ENCODE data around the gene KLK12.

KLK12 gene, protein sequence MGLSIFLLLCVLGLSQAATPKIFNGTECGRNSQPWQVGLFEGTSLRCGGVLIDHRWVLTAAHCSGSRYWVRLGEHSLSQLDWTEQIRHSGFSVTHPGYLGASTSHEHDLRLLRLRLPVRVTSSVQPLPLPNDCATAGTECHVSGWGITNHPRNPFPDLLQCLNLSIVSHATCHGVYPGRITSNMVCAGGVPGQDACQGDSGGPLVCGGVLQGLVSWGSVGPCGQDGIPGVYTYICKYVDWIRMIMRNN
- total RNA-seq = 0 reads per million in 4 donors

DNA sequence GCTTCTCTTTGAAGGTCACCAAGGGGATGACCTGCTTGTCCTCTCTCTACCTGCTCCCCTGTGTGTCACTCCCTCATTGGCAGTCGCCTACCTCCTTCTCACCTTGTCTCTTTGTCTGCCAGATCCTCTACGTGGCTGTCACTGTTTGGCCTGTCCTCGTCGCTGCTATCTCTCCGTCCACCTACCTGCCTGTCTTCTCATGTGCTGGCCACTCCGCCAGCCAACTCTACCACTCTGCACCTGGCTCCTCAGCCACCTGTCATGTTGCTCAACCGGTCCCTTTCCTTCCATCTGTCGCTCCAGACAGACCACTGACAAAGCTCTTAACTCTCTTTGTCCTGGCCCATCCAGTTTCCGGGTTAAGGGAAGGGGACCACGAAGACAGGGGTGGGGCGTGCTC lies at the start of gene KLK12:
Gene KLK12 (minus strand): TSS at position 299 of the 400 bp plus-strand sequence. CDS start 381 bp downstream, outside the sequence.
- no peak for DNase-seq

DNA sequence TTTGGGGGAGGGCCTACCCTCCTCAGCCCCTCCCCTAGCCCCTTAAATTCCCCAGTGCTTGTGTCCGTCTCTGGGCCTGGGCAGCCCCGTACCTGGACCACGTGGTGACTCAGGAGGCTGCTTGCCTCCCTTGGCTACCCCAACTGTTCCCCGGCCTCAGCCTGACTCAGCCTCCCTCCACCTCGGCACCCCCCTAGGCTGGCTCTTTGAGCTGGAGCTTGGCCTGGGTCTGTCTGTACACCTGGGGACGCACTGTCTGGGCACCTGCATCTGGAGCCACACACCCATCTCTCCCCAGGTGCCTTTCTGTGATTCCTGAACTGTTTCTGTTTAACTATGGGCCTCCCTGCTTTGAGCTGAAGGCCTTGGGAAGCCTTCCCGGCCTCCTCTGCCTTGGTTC lies 49.7 kb upstream of the KLK12 start:
- DNase-seq = no peak

DNA sequence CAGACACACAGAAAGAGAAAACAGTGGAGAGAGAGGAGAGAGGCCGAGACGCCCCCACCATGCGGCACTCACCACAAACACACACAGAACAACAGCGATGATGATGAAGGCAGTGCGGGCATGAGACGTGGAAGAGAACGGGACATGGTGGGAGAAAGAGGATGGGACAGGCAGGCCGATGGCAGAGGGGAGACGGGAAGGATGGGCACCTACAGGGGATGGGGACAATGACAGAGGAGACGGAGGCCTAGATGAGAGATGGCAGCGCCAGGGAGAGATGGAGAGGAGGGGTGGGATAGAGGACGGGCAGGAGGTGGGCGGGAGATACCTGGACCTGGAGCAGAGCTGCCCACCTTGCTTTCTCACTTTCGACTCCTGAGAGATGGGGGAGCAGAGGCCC lies 49.0 kb upstream of the KLK12 start:
- DNase-seq = no peak

DNA sequence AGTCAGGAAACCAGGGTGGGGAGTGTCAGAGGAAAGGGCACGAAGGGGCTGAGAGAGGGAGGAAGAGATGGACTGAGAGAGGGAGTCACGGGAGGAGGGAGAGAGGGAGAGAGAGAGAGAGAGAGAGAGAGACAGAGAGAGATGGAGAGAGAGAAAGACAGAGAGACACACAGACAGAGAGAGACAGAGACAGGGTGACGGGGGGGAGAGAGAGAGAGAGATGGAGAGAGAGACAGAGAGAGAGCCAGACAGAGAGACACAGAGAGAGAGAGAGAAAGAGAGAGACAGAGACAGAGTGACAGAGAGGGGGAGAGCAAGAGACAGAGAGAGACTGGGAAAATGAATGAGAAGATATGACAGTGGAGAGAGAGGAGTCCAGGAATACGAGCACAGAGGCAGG lies 48.4 kb upstream of the KLK12 start:
- no peak for DNase-seq

DNA sequence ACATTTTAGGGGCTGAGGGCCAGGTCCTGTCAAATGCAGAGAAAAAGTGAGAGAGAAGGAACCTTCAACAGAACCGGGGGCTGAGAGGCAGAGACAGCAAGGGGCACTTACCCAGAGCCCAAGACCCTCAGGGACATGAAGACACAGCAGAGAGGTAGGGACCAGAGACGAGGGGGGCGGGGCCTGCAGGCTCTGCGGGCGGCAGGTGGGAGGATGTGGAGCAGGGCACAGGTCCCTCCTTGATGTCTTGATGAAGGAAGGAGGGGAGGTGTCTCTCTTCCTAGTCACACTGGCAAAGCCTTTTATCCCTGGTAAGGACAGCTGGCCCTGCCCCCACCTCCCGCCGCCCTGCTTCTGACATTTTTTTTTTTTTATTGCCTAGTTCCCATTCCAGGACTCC lies 47.8 kb upstream of the KLK12 start, which contains the start of gene KLK14:
Gene KLK14 (minus strand): TSS at position 277 of the 400 bp plus-strand sequence. CDS start 273 bp downstream, at position 4.
- DNase-seq = no peak

DNA sequence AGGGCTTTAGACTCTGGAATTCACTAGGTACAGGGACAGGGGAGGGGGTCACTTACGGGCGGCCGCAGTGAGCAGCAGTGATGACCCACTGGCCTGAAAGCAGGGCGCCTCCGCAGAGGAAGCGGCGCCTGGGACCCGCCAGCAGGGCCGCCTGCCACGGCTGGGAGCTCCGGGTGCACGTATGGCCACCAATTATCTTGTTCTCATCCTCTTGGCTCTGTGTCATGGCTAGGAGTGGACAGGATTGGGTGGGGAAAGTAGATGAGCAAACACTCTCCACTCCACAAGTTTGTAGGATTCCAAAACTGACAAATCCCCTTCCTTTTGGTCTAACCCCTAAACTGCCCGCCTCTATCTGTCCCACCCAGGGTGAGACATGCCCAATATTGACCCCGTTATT lies 46.7 kb upstream of the KLK12 start:
- DNase-seq = no peak

DNA sequence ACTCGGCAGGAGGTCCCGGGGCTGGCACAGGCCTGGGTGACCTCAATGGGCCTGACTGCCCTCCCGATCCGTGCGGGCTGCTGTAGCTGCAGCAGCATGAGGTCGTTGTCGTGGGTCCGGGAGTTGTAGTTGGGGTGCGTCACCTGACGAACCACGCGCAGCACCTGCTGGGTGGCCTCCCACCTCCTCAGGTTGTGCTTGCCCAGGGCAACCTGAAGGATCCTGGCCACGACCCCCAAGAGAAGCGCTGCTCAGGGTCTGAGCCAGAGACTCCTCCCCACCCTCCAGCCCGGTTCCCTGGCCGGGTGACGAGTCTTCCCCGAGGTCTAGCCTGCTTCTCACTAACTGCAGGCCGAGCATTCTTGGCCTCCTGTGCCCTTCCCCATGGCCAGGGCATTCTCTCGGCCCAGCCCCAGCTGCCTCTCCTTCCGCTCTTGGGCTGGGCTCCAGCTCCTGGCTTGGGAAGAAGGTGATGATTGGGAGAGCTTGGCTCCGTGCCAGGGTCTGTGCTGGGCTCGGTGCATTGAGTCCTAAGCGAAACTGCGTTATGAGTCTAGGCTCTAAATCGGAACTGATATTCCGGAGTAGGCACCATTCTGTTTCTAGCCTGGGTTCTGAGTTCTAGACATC lies 44.8 kb upstream of the KLK12 start:
- no peak for DNase-seq

DNA sequence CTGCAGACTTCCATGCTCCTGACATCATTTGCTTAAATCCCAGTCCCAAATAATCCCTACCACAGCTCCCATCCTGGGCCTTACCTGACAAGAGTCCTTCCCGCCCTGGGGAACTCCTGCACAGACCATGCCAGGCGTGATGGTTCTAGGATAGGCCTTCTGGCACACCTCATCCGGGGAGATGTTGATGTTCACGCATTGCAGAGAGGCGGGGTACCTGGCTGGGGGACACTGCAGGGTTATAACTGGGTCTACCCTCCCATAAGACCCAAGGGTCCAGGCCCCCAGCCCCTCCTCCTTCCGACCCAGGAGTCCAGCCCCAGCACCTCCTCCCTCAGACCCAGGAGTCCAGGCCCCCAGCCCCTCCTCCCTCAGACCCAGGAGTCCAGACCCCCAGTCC lies 43.9 kb upstream of the KLK12 start:
- DNase-seq = no peak

DNA sequence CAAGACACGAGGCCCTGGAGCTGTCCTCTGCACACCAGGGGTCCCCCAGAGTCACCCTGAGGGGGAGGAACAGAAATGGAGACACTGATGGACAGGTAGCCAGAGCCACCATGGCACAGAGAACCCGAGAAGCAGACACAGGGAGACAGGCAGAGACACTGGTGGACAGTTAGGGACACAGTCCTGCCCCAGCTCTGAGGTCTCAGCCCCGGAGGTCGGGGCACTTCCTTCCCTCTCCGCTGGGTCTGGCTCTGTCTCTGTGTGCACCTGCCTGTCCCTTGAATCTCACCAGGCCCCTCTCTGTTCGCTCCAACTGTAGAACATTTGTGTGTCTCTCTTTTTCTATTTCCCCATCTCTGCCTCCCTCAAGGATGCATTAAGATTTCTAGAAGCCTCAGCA lies 43.3 kb upstream of the KLK12 start:
- DNase-seq = no peak

DNA sequence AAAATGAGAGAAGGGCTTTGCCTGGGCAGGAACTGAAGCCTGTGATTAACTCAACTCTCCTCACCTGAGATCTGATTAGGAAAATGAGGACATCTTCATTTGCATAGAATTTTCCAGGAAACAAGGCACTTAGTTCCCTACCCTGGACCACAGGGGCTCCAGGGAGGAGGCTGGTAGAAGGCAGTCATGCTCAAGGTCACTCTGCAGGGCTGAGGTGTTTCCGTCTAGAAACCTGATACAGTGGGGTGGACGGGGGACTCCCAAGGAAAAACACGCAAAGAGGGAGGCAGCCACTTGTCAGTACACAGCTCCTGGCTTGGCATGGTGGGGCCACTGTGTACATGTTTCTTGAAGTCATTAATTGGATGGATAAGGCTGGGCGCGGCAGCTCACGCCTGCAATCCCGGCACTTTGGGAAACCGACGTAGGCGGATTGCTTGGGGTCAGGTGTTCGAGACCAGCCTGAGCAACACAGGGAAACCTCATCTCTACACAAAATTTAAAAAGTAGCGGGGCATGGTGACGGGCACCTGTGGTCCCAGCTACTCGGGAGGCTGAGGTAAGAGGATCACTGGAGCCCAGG lies 41.9 kb upstream of the KLK12 start:
- DNase-seq = no peak

DNA sequence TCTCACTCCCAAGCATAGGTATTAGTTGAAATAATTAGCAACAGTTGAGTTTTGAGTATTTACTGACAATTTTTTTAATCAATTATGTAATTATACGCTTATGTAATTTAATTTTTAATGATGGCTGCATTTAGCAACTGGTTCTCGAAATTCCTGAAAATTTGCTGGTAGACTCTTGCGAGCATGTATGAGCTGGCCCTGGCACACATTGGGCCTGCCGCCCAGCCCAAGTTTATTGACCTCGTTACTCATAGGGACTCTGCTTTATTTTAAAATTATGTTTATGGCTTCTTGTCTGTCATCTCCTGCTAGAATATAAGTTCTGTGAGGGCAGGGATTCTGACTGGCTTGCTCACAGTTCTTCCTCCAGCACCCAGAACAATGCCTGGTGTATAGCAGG lies 41.2 kb upstream of the KLK12 start:
- no peak for DNase-seq

DNA sequence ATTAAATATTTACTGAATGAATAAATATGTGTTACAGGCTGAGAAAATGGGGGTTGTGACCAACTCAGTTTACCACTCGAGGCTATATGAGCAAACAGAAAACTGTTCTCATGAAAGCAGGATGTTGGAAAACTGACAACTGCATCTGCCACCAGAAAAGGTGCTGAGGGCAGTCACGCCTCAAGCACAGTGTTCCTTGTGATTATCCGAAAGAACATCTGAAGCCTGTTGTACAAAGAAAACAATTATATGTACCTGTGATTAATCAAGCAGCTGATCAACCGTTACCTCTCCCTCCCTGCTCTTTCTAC lies 36.2 kb upstream of the KLK12 start:
- no peak for DNase-seq

DNA sequence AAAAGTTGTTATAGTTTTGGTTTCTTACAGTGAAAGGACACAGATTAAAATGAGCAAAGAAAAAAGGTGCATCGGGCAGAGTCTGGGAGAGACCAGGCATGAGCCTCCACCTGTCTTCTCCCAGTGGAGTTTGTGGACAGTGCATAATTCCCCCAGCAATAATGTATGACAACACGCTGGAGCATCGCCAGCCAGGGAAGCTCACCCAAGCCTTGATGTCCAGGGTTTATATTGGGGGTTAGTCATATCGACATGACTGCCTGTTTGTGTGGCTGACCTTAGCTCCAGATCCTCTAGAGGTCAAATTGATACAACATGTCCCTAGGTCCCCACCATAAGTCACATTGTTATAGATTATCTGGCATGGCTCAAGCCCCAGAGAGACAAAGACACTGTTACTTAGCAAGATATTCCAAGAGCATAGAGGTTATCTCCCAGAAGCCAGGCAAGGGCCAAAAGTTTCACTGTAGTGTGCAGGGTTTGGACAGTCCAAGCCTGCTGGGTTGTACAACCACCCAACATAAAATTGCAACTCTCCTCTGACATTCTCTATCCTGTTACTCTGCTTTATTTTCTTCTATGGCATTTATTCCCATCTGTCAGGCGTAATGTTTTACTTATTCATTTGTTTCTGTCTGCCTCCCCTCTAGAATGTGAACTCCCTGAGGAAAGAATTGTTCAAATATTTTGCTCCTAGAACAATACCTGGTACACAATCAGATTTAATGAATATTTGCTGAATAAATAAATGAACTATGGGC lies 35.7 kb upstream of the KLK12 start:
- no peak for DNase-seq

DNA sequence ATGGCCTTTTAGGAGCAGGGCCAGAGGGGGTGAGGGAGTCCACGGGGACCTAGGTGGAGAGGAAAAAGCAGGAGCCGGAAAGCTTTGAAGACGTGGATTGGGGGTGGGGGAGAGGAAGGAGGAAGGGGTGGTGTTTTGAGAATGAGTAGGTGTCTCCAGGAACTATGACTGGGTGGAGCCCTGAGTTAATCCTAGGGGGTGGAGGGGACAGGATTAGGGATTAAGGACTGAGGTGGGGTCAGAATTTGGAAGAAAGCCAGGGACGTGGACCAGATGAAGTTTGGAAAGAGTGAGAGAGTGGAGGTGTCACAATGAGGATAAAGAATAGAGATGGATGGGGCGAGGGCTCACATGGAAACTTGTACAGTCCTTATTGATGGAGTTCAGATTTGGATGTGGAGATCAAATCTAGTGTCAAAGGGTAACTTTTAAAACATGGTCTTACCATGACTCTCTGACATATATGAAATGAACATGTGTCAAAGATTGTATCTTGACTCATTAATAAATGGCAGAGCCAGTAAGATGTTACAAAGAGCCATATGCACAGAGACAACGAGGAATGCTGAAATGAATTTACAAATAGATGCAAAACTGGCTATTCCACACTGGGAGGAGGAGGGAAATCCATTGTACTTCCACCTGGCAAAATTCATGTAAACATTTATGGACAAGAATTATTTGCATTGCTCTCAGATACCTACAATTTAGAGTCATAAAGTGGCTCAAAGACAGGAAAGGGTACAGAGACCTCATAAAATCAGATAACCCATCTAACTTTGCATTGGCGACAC lies 31.8 kb upstream of the KLK12 start:
- DNase-seq = no peak

DNA sequence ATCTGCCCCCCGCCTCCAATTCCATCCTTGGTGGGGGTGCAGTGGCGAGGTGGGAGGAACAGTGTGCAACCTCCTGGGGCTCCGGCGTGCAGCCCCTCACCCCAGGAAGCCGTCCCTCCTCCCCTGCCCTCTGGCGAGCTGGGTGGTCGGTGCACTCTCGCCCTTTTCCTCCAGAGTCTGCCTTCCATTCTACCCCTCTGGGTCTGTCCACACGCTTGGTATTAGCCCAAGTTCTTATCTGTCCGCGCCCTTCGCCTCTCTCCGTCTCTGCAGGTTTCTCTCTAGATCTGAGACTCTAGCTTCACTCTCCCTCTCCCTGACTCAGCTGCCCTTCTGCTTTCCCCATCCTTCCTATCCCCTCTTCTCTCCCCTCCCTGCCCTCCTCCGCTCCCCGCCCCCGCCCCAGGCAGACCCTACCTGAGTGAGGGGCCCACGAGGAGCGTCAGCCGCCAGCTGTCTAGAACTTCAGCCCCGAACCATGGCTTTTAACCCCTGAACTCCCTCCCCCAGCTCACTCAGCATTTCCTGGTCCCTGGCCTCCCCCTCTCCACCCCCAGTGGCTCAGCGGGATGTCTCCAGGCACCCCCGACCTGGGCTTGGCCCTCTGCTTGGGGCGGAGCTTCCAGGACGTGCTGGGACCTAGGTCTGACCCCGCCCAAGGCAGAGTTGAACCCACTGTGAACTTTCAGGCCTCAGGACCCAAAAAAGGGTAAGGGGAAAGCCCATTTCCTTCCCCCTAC lies 30.6 kb upstream of the KLK12 start:
- no peak for DNase-seq

DNA sequence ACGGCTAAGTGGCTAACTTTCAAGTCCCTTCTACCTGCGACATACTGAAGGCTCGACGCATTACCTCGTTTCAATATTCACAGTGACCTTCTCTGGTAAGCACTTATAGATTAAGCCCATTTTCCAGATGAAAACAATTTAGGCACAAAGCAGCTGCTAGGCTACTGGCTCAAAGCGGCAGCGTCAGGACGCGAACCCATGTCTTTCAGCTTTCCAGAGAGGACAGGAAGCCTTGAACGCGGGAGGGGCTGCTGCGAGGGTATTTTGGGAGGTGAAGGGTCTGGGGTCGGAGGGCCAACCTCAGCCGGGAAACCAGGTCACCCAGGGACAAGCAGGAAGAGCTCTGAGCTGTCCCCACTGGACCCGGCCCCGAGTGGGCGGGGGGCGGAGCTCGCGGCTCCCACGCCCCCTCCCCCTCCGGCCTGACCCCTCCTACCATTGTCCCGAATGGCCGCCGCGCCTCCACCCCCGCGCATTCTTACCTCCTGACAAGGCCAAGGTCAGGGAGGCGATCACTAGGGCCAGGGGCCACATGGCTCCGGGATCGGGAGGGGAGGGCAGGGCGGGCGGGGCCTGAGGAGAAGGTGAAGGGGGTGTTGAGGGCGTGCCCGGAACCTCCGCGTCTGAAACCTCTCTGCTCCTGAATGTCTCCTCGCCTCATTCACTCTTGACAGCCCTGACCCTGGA lies 29.9 kb upstream of the KLK12 start, which contains the start of gene KLK13:
Gene KLK13 (minus strand): TSS at position 559 of the 687 bp plus-strand sequence. CDS start 25 bp downstream, at position 534.
- DNase-seq = no peak

DNA sequence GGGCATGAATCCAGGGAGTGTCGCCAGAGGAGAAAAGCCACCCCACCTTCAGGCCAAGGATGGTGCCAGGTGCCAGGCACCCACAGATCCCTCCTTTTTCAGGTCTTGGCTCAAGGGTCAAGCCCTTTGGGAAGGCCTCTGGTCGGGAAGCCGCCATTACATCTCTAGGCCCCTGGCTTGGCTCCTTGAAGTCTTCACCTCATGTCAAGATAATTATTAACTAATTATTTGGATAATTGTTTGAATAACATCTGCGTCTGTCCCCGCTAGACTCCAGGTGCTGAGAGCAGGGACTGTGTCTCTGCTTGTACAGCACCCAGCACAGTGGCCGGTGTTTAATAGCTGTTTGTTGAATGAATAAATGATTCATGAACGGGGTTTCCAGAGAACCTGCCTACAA lies 28.9 kb upstream of the KLK12 start:
- no peak for DNase-seq

DNA sequence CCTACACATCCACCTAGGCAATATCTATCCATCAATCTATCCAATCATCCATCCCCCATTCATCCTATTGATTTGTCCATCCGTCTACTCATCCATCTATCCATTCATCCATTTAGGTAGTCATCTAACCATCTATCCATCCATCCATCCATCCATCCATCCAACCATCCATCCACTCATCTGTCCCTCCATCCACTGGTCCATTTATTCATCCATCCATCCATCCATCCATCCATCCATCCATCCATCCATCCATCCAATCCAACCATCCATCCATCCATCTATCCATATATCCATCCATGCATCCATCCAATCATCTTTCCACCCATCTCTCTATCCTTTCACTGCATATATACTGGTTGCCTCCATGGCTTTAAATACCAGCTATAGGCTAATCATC lies 26.2 kb upstream of the KLK12 start:
- DNase-seq = no peak

DNA sequence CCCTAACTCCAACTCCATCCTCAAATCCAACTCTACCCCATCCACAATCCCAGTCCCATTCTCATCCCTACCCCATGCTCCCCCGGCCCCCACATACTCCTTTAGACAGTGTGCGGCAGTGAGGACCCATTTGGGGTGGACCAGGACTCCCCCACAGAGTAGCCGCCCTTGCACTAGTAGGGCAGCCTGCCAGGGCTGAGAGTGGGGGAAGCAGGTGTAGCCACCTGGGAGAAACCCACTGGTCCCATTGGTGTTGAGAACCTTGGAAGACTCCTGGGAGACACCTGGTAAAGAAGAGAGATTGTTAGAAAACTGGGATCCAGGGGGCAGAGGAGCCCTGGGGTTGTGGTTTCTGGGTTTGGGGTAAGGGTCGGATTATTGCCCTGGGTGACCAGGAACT lies 25.5 kb upstream of the KLK12 start:
- no peak for DNase-seq

DNA sequence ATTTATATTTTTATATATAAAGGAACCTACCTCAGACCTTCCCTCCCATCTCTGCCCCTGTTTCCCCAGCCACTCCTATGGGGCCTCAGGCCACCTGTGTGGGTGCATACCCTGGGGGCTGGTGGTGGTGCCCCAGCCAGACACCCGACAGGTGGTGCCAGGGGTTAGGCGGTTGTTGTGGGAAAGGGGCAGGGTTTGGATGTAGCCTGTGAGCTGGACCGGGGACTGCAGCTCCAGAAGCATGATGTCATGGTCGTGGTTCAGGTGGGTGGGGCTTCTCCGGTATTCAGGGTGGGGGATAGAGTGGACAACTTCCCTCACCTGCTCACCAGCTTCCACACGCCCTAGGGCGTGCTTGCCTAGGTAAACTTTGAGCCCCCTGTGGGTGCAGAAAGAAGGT lies 24.9 kb upstream of the KLK12 start:
- no peak for DNase-seq

DNA sequence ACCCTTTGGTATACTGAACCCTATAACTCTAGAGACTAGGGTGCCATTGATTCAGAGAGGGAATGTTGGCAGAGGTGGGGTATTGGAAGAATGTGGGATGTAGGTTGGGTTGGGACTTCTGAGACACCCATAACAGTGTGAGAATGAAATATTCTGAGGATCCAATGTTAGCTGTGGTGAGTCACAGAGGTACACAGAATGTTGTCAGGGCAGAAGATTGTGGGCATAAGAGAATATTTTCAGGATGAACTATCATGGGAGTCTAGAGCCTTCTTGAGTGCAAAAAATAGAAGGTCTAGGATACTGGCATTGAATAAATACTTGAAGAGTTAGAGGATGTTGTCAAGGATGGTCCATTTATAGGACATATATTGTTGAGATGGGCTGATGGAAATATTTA lies 21.1 kb upstream of the KLK12 start:
- no peak for DNase-seq

DNA sequence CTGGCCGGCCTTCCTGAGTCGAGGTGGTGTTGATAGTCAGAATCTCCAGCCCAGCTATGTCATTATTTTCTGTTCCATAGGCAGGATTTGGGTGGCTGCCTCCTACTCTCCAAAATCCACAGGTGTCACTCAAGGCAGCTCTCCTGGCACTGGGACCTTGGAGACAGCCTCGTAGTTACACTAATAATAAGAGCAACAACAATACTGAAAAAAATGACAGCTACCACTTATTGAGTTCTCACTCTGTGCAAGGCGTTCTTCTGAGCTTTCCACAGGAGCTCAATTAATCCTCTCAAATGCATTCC lies 12.2 kb upstream of the KLK12 start:
- DNase-seq = no peak
